PC-3 (cell line): ENCODE measurements around the gene MISFA. TPM values are rescaled to one million over a fixed set of nuclear protein-coding genes. Genes with fewer than 3 reads are reported as not detected.
"Not testable (repeated sequence)": the region's sequence is repeated elsewhere in the genome, so short reads cannot be mapped to it uniquely, and the experiment has no call there.

Experiments used
- ATAC-seq: fragments of 200-7000 bp; cut with Tn5 transposase; 2 replicates; pipeline ENCODE4 v1.9.1; 2020; ENCODE audit warnings: mild to moderate bottlenecking, moderate library complexity
- BruUV-seq: library from RNA; stranded (reverse); fragments of 400-500 nt; replicated peaks from 2 replicates; lab custom pipeline; 2021; lab: Mats Ljungman, UMichigan
- CTCF ChIA-PET: fragments of 300-600 bp; sonication (Branson Sonifier 250); formaldehyde crosslinking; loops from one replicate; lab custom pipeline; 2022; ENCODE audit warnings: antibody characterized with exemption; lab: Charles Lee
- POLR2A ChIA-PET: fragments of 300-600 bp; sonication (Branson Sonifier 250); formaldehyde crosslinking; loops from one replicate; lab custom pipeline; 2022; ENCODE audit warnings: antibody characterized with exemption; ENCODE audit not compliant: unreplicated experiment; lab: Charles Lee
- DNase-seq: peaks from one replicate; pipeline ENCODE4 v3.0.0-alpha.2; 2015
- H2AFZ ChIP-seq: fragments of 300-600 bp; sonication (generic); 2 replicates; pipeline ENCODE4 v1.6.0; 2016; ENCODE audit warnings: antibody characterized with exemption, low read length
- H3F3A ChIP-seq: fragments of 300-600 bp; sonication (generic); one replicate; pipeline ENCODE4 v1.6.0; 2017; ENCODE audit warnings: antibody characterized with exemption, low read length, control low read depth, mild to moderate bottlenecking; ENCODE audit not compliant: unreplicated experiment
- H3K27ac ChIP-seq: fragments of 300-600 bp; sonication (generic); 2 replicates; pipeline ENCODE4 v1.5.1; 2016; ENCODE audit warnings: mild to moderate bottlenecking, low read length
- H3K27me3 ChIP-seq: fragments of 300-600 bp; sonication (generic); 2 replicates; pipeline ENCODE4 v1.6.1; 2016; ENCODE audit warnings: low read length, mixed read lengths
- H3K36me3 ChIP-seq: fragments of 300-600 bp; sonication (generic); 2 replicates; pipeline ENCODE4 v1.6.1; 2016; ENCODE audit warnings: low read depth, mixed run types, low read length, mixed read lengths
- H3K4me1 ChIP-seq: fragments of 300-600 bp; sonication (generic); 2 replicates; pipeline ENCODE4 v1.5.1; 2016; ENCODE audit warnings: low read length; ENCODE audit not compliant: insufficient read depth
- H3K4me2 ChIP-seq: fragments of 300-600 bp; sonication (generic); 2 replicates; pipeline ENCODE4 v1.6.0; 2016; ENCODE audit warnings: low read length
- H3K4me3 ChIP-seq: fragments of 300-600 bp; sonication (generic); 2 replicates; pipeline ENCODE4 v1.5.1; 2016; ENCODE audit warnings: mild to moderate bottlenecking, low read length, mixed read lengths
- H3K79me2 ChIP-seq: fragments of 300-600 bp; sonication (generic); 2 replicates; pipeline ENCODE4 v1.6.1; 2017; ENCODE audit warnings: low read length, mixed read lengths
- H3K9ac ChIP-seq: fragments of 300-600 bp; sonication (generic); 2 replicates; pipeline ENCODE4 v1.6.0; 2016; ENCODE audit warnings: mild to moderate bottlenecking, low read length
- H3K9me2 ChIP-seq: fragments of 300-600 bp; sonication (generic); replicated peaks from 2 replicates; pipeline ENCODE4 v1.6.1; 2016; ENCODE audit warnings: mixed run types, low read length, mixed read lengths
- H3K9me3 ChIP-seq: fragments of 300-600 bp; sonication (generic); 2 replicates; pipeline ENCODE4 v1.6.1; 2016; ENCODE audit warnings: low read length, mixed read lengths
- H4K20me1 ChIP-seq: fragments of 300-600 bp; sonication (generic); 2 replicates; pipeline ENCODE4 v1.6.1; 2016; ENCODE audit warnings: low read length, mixed read lengths
- EZH2 ChIP-seq: fragments of 300-600 bp; sonication (generic); IDR thresholded peaks from one replicate; pipeline ENCODE4 v1.6.1; 2017; ENCODE audit warnings: antibody characterized with exemption, mild to moderate bottlenecking, low read length; ENCODE audit not compliant: unreplicated experiment
- EZH2phosphoT487 ChIP-seq: fragments of 300-600 bp; sonication (generic); IDR thresholded peaks from 2 replicates; pipeline ENCODE4 v1.6.1; 2018; ENCODE audit warnings: mild to moderate bottlenecking, antibody characterized with exemption, low read length, borderline replicate concordance
- intact Hi-C: fragments of 100-400 bp; cut with micrococcal nuclease; formaldehyde crosslinking; loops from 2 replicates; pipeline ENCODE4 v1.9.0; 2023
- total RNA-seq: library from RNA; depleted of rRNA; stranded (reverse); fragments of >200 nt; gene quantifications from 2 replicates; pipeline ENCODE4 v1.2.3, GENCODE V29; 2014
- TF ChIP-seq, protein P1 (sequence below): fragments of 300-600 bp; sonication (generic); conservative IDR thresholded peaks from 2 replicates; pipeline ENCODE4 v1.5.1; 2017; ENCODE audit warnings: antibody characterized with exemption, low read depth, mild to moderate bottlenecking, low read length

Gene MISFA
- total RNA-seq, 1 experiment from 2014 or later = 0.36 TPM

DNA sequence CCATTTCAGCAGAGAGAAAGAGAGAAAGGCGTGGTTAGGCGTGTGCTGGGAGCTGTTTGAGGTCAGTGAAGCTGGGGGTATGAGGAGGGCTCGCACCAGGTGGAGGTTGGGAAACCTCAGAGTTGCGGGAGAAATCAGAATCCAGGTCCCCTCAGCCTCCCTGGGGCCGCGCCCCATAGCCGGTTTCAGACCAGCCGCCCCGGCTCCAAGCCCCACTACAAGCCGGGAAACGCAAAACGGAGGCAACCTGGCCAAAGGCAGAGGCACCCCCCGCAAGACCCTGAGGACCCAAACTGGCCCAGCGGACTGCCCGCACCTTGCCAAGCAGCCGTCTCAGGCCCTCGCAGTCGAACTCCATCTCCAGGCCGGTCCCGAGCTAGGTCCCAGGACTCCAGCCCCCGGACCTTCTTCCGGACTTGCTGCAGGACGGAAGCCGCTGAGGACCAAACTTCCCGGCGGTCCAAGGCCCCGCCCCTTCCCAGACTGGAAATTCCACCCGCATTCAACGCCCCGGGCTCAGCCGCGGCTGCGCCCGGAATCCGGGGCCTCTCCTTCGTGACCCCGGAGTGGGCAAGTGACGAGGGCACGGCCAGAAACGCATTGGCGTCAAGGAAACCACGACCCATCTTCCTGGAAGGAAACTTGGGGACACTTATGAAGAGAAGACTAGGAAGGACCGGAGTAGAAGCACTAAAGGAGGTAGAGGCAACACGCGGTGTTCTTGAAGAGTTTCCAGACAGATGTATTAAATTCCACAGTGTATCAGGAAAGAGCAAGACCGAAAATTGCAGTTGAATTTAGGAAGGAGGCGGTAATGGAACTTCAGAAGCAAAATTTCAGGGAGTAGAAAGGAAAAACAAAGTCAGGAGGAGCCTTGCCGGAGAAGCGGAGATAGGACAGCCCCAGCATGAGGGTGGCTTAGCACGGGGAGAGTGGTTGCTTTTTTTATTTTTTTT lies 11.0 kb upstream of the MISFA start, which contains the start of gene UEVLD:
UEVLD (minus strand) TSS at position 438 of the 956 bp plus-strand sequence; CDS start at position 358, 80 bp downstream.
- peak; percentile 85 for DNase-seq
- POLR2A ChIA-PET = interaction anchor here (0.5 to 1.1 kb wide), 4 partner anchors 9 to 267 kb away, joined by 4 to 9 read pairs (median 6); partner anchors contain the start of gene HPS5
- Histone ChIP-seq H3F3A (no peaks in the 10 kb centered on the region), H3K4me2 (peak within 1 kb of the TSS; percentile 89), H3K9ac (peak within 1 kb of the TSS; percentile 84), H3K27me3 (no peaks in the 10 kb centered on the region), H4K20me1 (no peaks in the 10 kb centered on the region), H2AFZ (peak within 1 kb of the TSS; percentile 89), H3K79me2 (peaks cover 69% of the 10 kb centered on the region), H3K4me1 (peaks cover 19% of the 10 kb centered on the region), H3K9me2 (no peaks in the 10 kb centered on the region), H3K36me3 (no peaks in the 10 kb centered on the region), H3K9me3 (no peaks in the 10 kb centered on the region), H3K4me3 (peak within 1 kb of the TSS; percentile 80), H3K27ac (peak within 1 kb of the TSS; percentile 41)
- CTCF ChIA-PET = no interaction called here
- BruUV-seq = no TSS peak
- intact Hi-C loops = loop anchor here (1.0 kb wide), 1 partner anchor 46 kb away; the partner anchor contains the start of gene SPTY2D1
- no peak for TF ChIP-seq EZH2
- TF ChIP-seq, protein P1, sequence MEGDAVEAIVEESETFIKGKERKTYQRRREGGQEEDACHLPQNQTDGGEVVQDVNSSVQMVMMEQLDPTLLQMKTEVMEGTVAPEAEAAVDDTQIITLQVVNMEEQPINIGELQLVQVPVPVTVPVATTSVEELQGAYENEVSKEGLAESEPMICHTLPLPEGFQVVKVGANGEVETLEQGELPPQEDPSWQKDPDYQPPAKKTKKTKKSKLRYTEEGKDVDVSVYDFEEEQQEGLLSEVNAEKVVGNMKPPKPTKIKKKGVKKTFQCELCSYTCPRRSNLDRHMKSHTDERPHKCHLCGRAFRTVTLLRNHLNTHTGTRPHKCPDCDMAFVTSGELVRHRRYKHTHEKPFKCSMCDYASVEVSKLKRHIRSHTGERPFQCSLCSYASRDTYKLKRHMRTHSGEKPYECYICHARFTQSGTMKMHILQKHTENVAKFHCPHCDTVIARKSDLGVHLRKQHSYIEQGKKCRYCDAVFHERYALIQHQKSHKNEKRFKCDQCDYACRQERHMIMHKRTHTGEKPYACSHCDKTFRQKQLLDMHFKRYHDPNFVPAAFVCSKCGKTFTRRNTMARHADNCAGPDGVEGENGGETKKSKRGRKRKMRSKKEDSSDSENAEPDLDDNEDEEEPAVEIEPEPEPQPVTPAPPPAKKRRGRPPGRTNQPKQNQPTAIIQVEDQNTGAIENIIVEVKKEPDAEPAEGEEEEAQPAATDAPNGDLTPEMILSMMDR = no peak
- TF ChIP-seq EZH2phosphoT487 = no peak
- peak; percentile 89 for ATAC-seq

DNA sequence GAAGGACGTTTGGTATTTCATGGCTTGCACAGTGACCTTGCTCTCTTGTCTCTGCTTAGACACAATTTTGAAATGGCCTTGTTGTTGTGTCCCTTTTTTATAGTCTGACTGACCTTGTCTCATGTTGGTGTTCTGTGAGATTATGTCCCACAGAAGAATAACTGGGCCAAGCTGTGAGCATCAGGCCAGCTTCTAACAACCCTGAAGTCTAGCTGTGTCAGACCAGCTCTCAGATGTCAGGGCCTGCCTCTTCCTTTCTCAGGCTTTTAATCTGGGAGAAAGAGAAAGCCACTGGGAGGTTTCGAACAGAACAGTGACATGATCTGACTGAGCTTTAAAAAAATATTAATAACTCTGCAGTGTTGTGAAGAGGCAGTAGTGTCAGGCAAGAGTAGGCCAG lies 9.0 kb upstream of the MISFA start:
- ATAC-seq (no peak), DNase-seq (no peak)
- peaks cover 19% of the 10 kb centered on the region for H3K4me1 ChIP-seq
- H4K20me1 ChIP-seq = no peaks in the 10 kb centered on the region
- peaks cover 69% of the 10 kb centered on the region for H3K79me2 ChIP-seq
- H3K36me3 ChIP-seq = 0 out of 2 replicates have a peak, but pooled peaks cover 2% of the 10 kb centered on the region
- intact Hi-C loops = no loop called here
- ChIA-PET POLR2A (no interaction called here), CTCF (no interaction called here)
- peak overlapping the region; percentile 80; the same call in 1 of the 2 replicates for H3K4me3 ChIP-seq
- no peak overlapping the region for H3K27ac ChIP-seq
- TF ChIP-seq EZH2phosphoT487 (no peak), EZH2 (no peak)
- TF ChIP-seq, protein P1 = no peak
- no peak overlapping the region for H3K9ac ChIP-seq
- H3K27me3 ChIP-seq = no peaks in the 10 kb centered on the region
- H3K9me2 ChIP-seq = no peaks in the 10 kb centered on the region
- peak overlapping the region; percentile 89 for H3K4me2 ChIP-seq
- BruUV-seq = no TSS peak
- H3K9me3 ChIP-seq = no peaks in the 10 kb centered on the region
- no peak overlapping the region for H2AFZ ChIP-seq
- no peaks in the 10 kb centered on the region for H3F3A ChIP-seq

DNA sequence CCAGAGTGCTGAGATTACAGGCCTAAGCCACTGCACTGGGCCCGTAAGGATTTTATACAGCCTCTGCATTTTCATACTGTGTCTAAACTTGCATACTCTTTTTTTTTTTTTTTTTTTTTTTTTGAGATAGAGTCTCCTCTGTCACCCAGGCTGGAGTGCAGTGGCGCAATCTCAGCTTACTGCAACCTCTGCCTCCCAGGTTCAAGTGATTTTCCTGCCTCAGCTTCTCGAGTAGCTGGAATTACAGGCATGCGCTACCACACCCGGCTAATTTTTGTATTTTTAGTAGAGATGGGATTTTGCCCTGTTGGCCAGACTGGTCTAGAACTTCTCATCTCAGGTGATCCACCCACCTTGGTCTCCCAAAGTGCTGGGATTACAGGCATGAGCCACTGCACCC lies 5.5 kb upstream of the MISFA start:
- H3K27ac ChIP-seq, H3K9ac ChIP-seq, BruUV-seq, H3K9me2 ChIP-seq, DNase-seq, H3K4me2 ChIP-seq, intact Hi-C loops, H3K36me3 ChIP-seq, H2AFZ ChIP-seq, H4K20me1 ChIP-seq, POLR2A ChIA-PET, H3K4me3 ChIP-seq, ATAC-seq, H3K27me3 ChIP-seq, H3F3A ChIP-seq, CTCF ChIA-PET, H3K9me3 ChIP-seq: not testable (repeated sequence)
- H3K79me2 ChIP-seq = peaks cover 40% of the 10 kb centered on the region
- H3K4me1 ChIP-seq = peaks cover 19% of the 10 kb centered on the region
